GM21619 (cell line): ENCODE results near the gene DOK5.

Experiments used
- ATAC-seq: cut with Tn5 transposase; IDR thresholded peaks from one replicate; pipeline ENCODE4 v1.9.1; 2021; ENCODE audit not compliant: unreplicated experiment

DOK5 gene

DNA sequence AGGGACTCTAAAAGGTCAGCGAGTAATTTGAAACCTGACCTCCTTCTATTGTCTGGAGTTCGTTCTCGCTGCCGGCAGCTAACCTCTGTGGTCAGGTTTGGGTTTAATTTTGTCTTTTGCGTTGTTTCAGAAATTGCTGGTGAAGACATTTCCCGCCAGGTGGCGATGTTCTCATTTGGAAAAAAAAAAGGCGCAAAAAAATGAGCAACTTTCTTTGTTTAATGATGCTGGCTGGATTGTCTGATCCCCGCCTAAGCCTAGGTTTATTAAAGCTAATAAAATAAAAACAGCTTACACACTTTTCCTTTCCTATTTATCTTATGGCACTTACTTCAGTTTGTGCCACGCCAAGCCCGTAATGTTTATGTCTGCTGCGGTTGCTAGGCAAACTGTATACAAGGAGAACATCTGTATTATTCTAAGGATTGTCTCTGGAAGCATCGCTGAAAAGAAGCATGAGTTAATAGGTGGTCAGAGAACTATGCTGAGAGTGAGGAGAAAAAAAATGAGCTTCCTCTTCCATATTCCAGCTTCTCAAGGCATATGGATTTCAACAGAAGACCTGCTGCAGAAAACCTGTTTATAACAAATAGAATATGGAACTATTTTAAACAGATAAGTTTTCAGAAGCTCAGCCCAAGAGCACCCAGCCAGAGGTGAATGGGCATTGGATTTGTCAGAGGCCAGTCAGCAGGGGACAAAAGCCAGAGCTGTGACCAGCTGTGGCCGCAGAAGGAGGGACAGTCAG, 205.7 kb downstream of the DOK5 start:
- no peak for ATAC-seq

DNA sequence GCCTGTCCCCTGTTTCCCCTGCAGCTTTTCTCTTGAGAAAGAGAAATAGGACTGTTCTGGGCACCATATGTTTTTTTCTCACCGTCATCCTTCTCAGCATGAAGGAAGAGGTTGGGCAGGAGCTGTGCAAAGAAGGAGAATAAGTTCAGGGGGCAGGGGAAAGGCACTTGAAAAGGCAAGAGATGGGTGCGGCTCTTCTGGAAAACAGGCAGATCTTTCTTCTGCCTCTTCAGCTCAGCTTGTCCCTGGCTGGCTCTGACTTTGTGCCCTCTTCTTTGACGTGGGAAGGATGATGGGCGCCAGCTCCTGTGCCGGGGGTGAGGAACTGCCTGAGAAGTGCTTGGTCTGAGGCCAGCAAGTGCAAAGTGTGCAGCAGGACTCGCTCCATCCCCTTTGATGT, 206.5 kb downstream of the DOK5 start:
- ATAC-seq, result no peak

DNA sequence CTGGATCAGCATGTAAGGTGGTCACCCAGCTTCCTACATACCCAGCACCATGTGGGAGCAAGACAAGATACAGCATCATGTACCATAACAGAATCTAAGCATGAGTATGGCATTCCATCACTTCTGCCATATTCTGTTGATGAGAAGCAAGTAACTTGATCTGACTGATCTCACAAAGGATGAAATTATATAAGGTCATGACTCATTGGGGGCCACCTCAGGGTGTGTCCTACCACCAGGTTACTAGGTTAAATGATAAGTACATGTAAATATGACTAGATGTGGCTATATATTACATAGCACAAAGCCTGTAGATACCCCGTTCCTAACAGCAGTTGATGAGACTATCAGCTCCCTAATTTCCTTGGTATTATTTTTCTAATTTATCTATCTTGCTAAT, 213.1 kb downstream of the DOK5 start:
- no peak for ATAC-seq

DNA sequence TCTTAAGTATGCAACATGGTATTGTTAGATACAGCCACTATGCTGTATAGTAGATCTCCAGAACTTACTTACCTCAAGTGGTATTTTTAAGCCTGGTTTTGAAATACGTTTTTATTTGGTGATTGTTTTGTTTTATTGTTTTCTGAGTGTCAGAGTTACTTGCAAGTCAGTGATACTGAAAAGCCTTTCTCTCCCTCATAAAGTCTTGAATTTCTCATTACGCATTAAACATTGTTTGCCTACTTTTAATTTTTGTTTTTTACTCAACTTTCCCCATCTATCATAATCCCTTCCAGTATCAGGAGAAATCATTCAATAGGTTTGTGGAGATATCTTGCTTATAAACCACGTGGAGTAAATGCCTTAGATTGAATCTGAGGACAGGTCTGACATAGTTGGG, 214.9 kb downstream of the DOK5 start:
- no peak for ATAC-seq

DNA sequence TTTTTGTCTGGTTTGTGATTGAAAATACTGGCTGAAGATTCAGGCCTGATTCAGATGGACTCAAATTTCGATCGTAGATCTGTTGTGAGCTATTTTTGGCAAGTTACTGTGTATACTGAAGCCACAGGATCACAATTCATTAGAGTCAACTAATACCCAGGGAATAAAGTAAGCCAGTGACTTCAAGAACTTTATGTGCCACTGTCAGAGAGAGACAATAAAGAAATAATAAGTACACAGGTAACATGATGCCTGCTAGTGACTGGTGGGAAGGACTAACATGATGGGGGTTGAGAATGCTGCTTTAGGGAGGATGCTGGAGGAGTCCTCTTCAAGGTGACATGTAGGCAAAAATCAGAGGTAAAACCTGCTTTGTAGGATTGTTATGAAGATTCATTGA, 215.9 kb downstream of the DOK5 start:
- no peak for ATAC-seq

DNA sequence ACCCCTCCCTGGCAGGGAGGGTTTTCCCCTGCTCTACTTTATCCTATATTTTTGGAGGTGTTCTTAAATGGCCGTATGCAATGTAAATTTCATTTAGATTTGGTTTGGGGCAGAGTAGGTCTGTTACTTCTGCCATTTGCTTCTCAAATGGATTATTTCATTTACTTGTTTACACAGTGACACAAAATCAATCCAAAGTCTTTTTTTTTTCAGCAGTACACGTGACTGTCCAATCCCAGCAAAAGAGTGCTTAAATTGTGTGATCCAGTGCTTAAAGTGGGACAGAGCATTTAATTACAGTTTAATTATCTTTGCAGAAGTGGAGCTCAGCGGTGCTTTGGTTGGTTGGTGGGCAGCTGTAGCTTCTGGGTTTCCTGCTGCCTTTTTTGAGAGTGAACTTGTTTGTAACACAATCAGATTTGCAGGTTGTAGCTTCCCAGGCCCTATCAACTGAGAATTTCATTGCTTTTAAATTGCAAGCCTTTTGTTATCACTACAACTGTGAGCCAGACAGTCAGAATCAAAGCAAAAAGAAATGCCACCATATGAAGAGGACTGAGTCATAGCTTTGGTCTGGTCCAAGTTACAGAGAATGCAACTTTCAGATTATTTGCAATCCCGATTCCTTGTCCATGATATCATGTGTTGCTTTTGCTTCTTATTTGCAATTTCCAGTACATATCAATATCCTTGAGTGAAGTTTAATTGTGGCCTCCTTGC, 216.9 kb downstream of the DOK5 start:
- no peak for ATAC-seq

DNA sequence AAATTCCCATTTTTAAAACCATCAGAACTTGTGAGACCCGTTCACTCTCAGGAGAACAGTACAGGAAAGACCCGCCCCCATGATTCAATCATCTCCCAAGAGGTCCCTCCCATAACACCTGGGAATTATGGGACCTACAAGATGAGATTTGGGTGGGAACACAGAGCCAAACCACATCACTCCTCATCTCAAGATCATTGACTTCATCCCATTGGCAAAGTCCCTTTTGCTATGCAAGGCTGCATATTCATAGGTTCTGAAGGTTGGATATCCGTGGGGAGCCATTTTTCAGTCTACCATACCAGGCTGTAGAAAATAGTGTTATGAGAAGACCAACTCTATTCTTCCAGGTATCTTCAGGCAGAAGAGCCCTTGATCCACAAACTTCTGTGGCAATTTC, 219.1 kb downstream of the DOK5 start:
- no peak for ATAC-seq

DNA sequence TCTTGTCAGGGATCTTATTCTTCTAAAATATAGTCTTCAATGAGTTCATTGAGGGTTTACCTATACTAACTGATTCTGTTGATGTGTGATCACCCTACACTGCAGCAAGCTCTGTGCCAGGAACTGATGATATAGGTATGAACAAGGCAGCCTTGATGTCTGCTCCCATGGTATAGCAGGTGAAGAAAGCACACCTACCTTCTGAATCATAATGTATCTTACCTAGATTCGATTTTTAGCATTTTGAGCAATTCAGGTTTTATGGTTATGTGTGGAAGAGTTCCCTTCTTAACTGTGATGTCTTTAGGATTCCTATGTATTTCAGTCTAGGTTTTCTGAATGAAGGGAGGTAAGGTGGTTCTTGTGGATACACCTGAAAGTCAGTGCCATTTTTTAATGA, 223.0 kb downstream of the DOK5 start:
- ATAC-seq, result no peak
